GM19324 (cell line): ENCODE results near the gene MCFD2.

ENCODE experiments used
- ATAC-seq: cut with Tn5 transposase; IDR thresholded peaks from one replicate; pipeline ENCODE4 v1.9.1; 2021; ENCODE audit warnings: mild to moderate bottlenecking, moderate library complexity; ENCODE audit not compliant: unreplicated experiment, low FRiP score

Gene MCFD2

GRCh38 chr2:46854260-46854659 lies 61.3 kb downstream of the MCFD2 start:
- ATAC-seq: no peak

GRCh38 chr2:46852598-46852997 lies 63.0 kb downstream of the MCFD2 start:
- no peak for ATAC-seq

DNA sequence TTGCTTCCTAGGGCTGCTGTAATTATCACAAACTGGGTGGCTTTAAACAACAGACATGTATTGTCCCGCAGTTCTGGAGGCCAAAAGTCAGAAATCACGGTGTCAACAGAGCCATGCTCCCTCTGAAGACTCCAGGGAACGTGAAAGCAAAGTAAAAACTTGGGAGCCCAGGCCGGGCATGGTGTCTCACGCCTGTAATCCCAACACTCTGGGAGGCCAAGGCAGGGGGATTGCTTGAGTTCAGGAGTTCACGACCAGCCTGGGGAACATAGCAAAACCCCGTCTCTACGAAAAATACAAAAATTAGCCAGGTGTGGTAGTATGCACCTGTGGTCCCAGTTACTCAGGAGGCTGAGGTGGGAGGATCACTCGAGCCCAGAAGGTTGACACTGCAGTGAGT lies 63.5 kb downstream of the MCFD2 start:
- no peak for ATAC-seq
